SK-N-MC (cell line): Measurements from ENCODE around the gene USH2A.

Experiments
- EZH2 ChIP-seq: fragments of 200-600 bp; sonication (generic); IDR thresholded peaks from one replicate; pipeline ENCODE4 v1.6.1; 2017; ENCODE audit warnings: antibody characterized with exemption
- FOXP2 ChIP-seq: optimal IDR thresholded peaks from 2 replicates; pipeline ENCODE3; 2011; ENCODE audit warnings: mild to moderate bottlenecking, moderate library complexity; ENCODE audit not compliant: insufficient read depth; ENCODE audit errors: extremely low read length, control extremely low read depth
- POLR2AphosphoS5 ChIP-seq: IDR thresholded peaks from 2 replicates; pipeline ENCODE4 v1.6.1; 2012; ENCODE audit warnings: mild to moderate bottlenecking, low read depth, low read length, borderline replicate concordance

DNA sequence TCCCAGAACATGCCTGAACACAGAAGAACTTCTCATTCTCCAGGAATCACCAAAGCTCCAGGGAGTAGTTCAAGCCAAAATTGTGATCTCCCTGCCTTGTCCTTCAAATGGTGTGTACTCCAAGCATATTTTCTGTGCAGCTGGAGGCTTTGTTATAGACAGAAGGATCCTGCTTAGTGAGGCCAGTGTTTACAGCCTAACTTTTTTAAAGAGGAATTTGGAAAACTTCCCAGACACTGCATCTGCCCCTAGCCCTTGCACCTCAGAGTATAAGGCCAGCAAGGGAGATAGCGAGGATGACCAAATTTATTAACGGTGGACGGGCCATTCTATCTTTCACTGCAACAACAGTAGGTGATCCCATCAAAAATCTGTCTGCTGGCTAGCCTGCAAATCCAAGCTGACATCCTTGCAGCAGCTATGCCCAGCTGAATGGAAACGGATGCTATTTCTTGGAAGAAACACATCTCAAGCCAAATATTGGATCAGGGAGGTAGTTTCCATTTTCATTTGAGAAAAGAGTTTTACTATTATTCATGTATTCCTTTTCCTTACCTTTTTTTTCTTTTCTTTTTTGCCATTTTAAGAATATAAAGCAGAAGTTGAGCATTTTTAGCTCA lies 249.8 kb downstream of the USH2A start:
- TF ChIP-seq EZH2 (no peak), POLR2AphosphoS5 (no peak), FOXP2 (no peak)
